OCI-LY1 (cell line): ENCODE data around the gene ITCH.

Experiments
- H2AFZ ChIP-seq: fragments of 200-600 bp; sonication (generic), shearing (Covaris generic); 2 replicates; pipeline ENCODE4 v1.6.0; 2014; ENCODE audit warnings: antibody characterized with exemption, mild to moderate bottlenecking, low read length
- H3F3A ChIP-seq: fragments of 200-600 bp; sonication (generic), shearing (Covaris generic); 2 replicates; pipeline ENCODE4 v1.6.0; 2014; ENCODE audit warnings: mild to moderate bottlenecking, antibody characterized with exemption, low read length, moderate library complexity; ENCODE audit not compliant: insufficient read depth
- H3K27ac ChIP-seq: fragments of 200-600 bp; sonication (generic); 2 replicates; pipeline ENCODE4 v1.5.1; 2014; ENCODE audit warnings: low read length, mixed run types, mild to moderate bottlenecking, low read depth; ENCODE audit not compliant: poor library complexity, severe bottlenecking
- H3K27me3 ChIP-seq: fragments of 200-600 bp; sonication (generic); 2 replicates; pipeline ENCODE4 v1.6.0; 2014; ENCODE audit warnings: antibody characterized with exemption, mild to moderate bottlenecking, low read length, moderate library complexity; ENCODE audit not compliant: insufficient read depth
- H3K36me3 ChIP-seq: fragments of 200-600 bp; sonication (generic); 2 replicates; pipeline ENCODE4 v1.6.1; 2014; ENCODE audit warnings: mild to moderate bottlenecking, antibody characterized with exemption, low read length, moderate library complexity, mixed read lengths; ENCODE audit not compliant: insufficient read depth
- H3K4me1 ChIP-seq: fragments of 200-600 bp; sonication (generic); 2 replicates; pipeline ENCODE4 v1.5.1; 2014; ENCODE audit warnings: mild to moderate bottlenecking, low read length, moderate library complexity; ENCODE audit not compliant: insufficient read depth, severe bottlenecking
- H3K4me2 ChIP-seq: fragments of 200-600 bp; sonication (generic), shearing (Covaris generic); 2 replicates; pipeline ENCODE4 v1.6.1; 2014; ENCODE audit warnings: low read length
- H3K4me3 ChIP-seq: fragments of 200-600 bp; sonication (generic); 2 replicates; pipeline ENCODE4 v1.5.1; 2014; ENCODE audit warnings: low read length, low read depth, mild to moderate bottlenecking, mixed read lengths; ENCODE audit not compliant: poor library complexity, severe bottlenecking
- H3K79me2 ChIP-seq: fragments of 200-600 bp; shearing (Covaris generic); 2 replicates; pipeline ENCODE4 v1.6.1; 2016; ENCODE audit warnings: mixed run types, low read length, mixed read lengths; ENCODE audit not compliant: insufficient read depth
- H3K9ac ChIP-seq: fragments of 200-600 bp; sonication (generic), shearing (Covaris generic); 2 replicates; pipeline ENCODE4 v1.6.1; 2014; ENCODE audit warnings: mild to moderate bottlenecking, low read length, mixed read lengths
- H3K9me2 ChIP-seq: fragments of 200-600 bp; sonication (generic), shearing (Covaris generic); 2 replicates; pipeline ENCODE4 v1.6.1; 2014; ENCODE audit warnings: low read depth, mild to moderate bottlenecking, low read length, mixed read lengths
- H3K9me3 ChIP-seq: fragments of 200-600 bp; shearing (Covaris generic); 2 replicates; pipeline ENCODE4 v1.6.1; 2014; ENCODE audit warnings: low read length, mixed read lengths
- H4K20me1 ChIP-seq: fragments of 200-600 bp; sonication (generic), shearing (Covaris generic); 2 replicates; pipeline ENCODE4 v1.6.0; 2016; ENCODE audit warnings: mild to moderate bottlenecking, low read length; ENCODE audit not compliant: insufficient read depth
- EZH2 ChIP-seq: fragments of 200-600 bp; sonication (generic), shearing (Covaris generic); IDR thresholded peaks from 2 replicates; pipeline ENCODE4 v1.8.0; 2017; ENCODE audit warnings: borderline replicate concordance, mixed run types, mild to moderate bottlenecking, antibody characterized with exemption, low read length, moderate library complexity, mixed read lengths
- TF ChIP-seq, protein P1 (sequence below): fragments of 200-600 bp; sonication (generic), shearing (Covaris generic); IDR thresholded peaks from 2 replicates; pipeline ENCODE4 v1.5.1; 2017; ENCODE audit warnings: mild to moderate bottlenecking, antibody characterized with exemption, low read length, moderate library complexity, mixed read lengths

The ITCH gene

DNA sequence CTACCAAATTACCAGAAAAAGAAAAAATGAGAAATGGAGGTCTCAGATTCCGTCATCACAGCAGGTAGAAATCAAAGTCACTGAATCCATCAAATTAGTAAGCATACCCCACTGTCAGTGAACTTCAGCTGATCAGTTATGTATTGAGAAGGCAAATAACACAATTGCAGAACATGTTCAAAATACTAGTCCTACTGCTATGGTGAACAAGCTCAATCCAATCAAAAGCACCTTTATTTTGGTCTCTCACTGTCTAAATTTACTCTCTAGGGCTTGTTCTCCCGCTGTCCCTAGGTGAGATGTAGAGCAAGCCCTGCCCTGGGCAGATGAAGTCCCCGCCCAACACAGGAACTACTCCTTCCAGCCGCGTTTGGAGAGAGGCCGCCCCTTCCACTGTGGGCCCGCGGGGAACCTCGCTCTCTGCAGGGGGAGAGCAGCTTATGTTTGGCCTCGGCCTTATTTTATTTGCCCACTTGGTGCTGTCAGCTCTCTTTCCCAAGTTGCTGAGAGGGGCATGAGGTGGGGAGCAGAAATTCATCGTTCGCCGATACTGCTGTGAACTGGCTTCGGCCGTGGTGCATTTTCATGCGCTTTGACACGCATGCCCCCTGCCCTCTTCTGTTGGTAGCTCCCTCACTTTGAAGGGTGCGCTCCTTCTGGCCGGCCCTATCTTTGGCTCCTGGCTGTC lies 181.2 kb downstream of the ITCH start:
- no peak for TF ChIP-seq EZH2
- TF ChIP-seq, protein P1, sequence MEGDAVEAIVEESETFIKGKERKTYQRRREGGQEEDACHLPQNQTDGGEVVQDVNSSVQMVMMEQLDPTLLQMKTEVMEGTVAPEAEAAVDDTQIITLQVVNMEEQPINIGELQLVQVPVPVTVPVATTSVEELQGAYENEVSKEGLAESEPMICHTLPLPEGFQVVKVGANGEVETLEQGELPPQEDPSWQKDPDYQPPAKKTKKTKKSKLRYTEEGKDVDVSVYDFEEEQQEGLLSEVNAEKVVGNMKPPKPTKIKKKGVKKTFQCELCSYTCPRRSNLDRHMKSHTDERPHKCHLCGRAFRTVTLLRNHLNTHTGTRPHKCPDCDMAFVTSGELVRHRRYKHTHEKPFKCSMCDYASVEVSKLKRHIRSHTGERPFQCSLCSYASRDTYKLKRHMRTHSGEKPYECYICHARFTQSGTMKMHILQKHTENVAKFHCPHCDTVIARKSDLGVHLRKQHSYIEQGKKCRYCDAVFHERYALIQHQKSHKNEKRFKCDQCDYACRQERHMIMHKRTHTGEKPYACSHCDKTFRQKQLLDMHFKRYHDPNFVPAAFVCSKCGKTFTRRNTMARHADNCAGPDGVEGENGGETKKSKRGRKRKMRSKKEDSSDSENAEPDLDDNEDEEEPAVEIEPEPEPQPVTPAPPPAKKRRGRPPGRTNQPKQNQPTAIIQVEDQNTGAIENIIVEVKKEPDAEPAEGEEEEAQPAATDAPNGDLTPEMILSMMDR: no peak
- Histone ChIP-seq H3K4me1 (no peaks in the 10 kb centered on the region), H3K27me3 (no peaks in the 10 kb centered on the region; the same call in 1 of the 2 replicates), H3K27ac (no peak overlapping the region), H3K9ac (no peak overlapping the region), H4K20me1 (no peaks in the 10 kb centered on the region), H3K9me3 (no peaks in the 10 kb centered on the region), H3F3A (no peaks in the 10 kb centered on the region), H3K4me2 (no peak overlapping the region), H3K36me3 (peaks cover 24% of the 10 kb centered on the region), H2AFZ (no peak overlapping the region), H3K79me2 (no peaks in the 10 kb centered on the region), H3K4me3 (no peak overlapping the region), H3K9me2 (no peaks in the 10 kb centered on the region)

DNA sequence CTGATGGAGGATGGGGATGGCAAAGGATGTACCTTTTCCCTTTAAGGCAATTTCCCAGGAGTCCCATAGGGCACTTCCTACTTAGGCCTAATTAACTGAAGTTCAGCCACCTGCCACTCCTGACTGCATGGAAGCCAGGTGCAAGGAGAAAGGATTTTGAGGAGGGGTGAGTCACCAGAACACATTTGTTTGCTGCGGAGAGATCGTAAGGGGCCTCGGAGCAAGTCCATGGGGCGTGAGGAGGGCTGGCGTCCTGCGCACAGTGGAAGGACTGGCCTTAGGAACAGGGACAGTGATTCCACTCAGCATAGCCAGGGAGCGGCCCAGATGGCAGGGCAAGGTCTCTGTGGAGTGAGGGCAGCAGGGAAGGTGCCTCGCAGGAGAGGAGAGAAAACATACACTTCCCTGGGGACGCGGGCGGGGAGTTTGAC lies 183.7 kb downstream of the ITCH start:
- TF ChIP-seq EZH2: no peak
- TF ChIP-seq, protein P1: no peak
- 0 out of 2 replicates have a peak, but pooled peaks cover 7% of the 10 kb centered on the region for H3K36me3 ChIP-seq
- no peaks in the 10 kb centered on the region for H4K20me1 ChIP-seq
- no peak overlapping the region for H3K27ac ChIP-seq
- H3K9me3 ChIP-seq: no peaks in the 10 kb centered on the region
- no peak overlapping the region for H3K9ac ChIP-seq
- no peaks in the 10 kb centered on the region for H3K4me1 ChIP-seq
- H3K27me3 ChIP-seq: no peaks in the 10 kb centered on the region; the same call in 1 of the 2 replicates
- H3F3A ChIP-seq: no peaks in the 10 kb centered on the region
- no peak overlapping the region for H3K4me2 ChIP-seq
- no peaks in the 10 kb centered on the region for H3K79me2 ChIP-seq
- H3K9me2 ChIP-seq: no peaks in the 10 kb centered on the region
- H3K4me3 ChIP-seq: no peak overlapping the region
- H2AFZ ChIP-seq: no peak overlapping the region

DNA sequence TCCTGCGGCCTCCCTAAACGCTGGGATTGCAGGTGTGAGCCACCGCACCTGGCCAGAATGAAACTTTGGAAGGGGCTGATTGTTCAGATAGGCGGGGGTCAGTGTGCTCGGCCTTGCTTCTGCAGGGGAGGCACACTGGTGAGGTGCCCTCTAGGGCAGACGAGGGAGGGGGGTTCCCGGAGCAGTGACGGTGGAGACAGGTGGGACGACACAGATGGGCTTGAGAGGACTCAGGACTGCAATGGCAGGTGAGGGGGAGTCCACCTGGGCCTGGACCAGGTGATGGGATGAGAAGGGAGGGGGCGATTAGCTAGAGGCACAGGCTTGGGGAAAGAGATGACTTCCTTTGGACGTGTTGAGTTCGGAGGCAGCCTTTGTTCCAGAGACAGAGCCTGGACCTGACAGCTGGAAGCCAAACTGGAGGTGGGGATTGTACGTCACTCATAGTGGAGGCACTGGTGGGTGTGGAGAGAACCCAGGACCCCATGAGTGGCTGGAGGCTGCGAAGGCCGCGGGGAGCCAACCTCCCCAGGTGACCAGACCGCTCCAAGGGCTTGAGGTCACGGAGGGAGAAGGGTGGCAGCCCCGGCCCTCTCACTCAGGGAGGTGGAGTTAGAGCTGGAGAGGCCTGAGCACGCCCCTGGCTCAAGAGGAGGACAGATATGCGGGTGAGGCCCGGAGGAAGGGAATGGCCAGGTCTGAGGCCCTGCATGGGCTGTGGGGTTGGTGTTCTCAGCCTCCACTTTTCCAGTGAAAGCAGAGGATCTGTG lies 185.0 kb downstream of the ITCH start:
- Histone ChIP-seq H3K79me2 (no peaks in the 10 kb centered on the region), H3K27ac (no peak overlapping the region)
- TF ChIP-seq, protein P1: no peak
- no peak for TF ChIP-seq EZH2

More for the DNA sequence above, 185.0 kb downstream of the ITCH start:
- no peak overlapping the region for H3K4me2 ChIP-seq
- H3K27me3 ChIP-seq: no peaks in the 10 kb centered on the region; the same call in 1 of the 2 replicates
- no peaks in the 10 kb centered on the region for H3F3A ChIP-seq
- H3K4me1 ChIP-seq: no peaks in the 10 kb centered on the region
- no peaks in the 10 kb centered on the region for H3K9me3 ChIP-seq
- no peak overlapping the region for H3K4me3 ChIP-seq
- no peaks in the 10 kb centered on the region for H4K20me1 ChIP-seq
- H3K36me3 ChIP-seq: no peaks in the 10 kb centered on the region
- H3K9ac ChIP-seq: no peak overlapping the region
- no peaks in the 10 kb centered on the region for H3K9me2 ChIP-seq
- H2AFZ ChIP-seq: no peak overlapping the region
